ENCODE data around the gene LTC4S. TPM values are rescaled to one million over a fixed set of nuclear protein-coding genes. Genes with fewer than 3 reads are reported as not detected.
"Not testable (repeated sequence)": the region's sequence is repeated elsewhere in the genome, so short reads cannot be mapped to it uniquely, and the experiment has no call there.

The LTC4S gene
- total RNA-seq, 1 donor from 2014 or later: 2.6 TPM

DNA sequence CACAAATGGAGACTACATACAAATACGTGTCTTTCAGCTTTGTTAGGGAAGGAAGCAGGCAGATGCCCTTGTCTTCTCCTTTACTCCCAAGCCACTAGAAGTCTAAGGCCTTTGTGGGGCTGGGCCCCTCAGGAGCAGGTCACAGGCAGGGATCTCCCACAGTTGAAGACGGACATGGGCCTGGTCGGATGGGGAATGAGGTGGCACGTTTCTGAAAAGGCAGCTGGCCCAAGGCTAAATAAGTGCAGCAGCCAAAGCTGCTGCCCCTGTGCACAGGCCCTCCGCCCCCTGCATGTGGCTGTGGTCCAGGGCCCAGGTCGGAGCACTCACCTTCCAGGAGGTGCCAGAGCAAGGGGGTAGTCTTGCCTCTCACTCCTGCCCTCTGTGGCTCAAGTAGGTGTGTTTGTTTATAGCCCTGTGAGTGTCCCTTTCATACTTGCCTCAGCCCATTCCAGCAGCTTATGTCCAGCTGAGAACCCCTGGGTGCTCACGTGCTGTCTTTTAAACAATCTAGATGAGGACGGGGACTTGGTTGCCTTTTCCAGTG lies 28.7 kb downstream of the LTC4S start:
- DNase-seq (ENCODE audit: low spot score) (no peak), ATAC-seq (no peak)

DNA sequence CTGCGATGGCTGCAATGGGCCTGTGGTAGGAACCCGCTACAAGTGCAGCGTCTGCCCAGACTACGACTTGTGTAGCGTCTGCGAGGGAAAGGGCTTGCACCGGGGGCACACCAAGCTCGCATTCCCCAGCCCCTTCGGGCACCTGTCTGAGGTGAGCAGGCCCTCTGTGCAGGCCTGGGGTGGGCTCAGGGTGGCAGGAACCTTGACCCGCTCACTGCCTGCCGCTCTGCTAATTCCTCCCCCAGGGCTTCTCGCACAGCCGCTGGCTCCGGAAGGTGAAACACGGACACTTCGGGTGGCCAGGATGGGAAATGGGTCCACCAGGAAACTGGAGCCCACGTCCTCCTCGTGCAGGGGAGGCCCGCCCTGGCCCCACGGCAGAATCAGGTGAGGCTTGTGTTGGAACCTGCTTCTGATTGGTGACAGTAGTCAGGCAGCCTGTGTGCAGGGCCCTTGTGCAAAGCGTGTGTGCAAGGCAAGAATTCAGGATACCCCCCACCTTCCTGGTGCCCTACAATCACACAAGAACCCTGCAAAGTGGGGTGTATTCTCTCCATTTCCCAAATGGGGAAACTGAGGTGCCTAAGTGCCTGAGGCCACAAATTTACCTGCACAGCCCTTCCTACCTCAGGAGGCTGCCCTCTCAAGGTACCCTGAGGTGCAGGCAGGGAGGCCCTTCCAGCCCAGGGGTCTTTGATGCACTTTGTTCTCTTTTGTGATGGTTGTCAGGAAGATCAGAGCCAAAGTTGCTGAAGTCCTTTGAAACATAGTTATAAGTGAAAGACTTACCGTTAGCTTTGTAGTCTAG lies 30.4 kb downstream of the LTC4S start:
- DNase-seq (ENCODE audit: low spot score) (no peak), ATAC-seq (no peak)

DNA sequence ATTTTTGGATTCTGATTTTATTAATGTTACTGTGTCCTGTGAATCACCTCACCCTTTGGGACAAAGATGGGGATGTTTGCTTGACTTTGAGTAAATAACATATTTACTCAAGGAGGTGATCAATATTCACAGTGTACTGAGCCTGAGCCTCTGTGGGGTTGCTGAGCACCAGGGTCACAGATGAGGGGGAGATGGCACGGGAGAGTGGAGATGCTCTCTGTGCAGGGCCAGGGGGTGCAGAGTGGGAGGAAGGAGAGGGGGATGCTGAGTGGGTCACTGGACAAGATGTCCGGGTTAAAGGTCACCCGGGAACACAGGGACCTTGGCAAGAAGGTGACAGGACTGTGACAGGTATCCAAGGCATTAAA lies 30.9 kb downstream of the LTC4S start:
- ATAC-seq: no peak
- no peak for DNase-seq (ENCODE audit: low spot score)

DNA sequence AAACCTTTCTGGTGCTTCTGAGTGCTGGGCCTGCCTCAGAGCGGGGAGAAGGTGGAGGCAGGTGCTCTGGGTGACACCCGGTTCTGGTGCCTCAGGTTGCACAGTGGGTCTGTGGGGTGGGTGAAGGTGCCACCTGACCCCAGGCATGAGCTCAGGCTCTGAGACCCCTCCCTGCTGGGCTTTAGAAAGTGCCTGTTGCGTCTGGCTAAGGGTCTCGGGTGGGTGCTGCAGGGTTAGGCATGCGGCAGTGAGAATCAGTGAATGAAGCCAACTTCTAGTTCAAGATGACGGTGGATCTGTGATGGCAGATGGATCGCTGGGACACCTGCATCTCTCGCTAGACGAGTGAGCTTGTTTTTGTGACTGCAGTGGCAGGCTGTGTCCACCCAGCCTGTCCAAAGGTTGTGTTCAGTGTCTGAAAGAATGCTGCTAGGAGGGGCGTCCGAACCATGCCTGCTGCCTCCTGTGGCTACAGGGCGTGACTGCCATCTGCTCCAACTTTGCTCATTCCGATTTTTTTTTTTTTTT lies 31.9 kb downstream of the LTC4S start:
- ATAC-seq (peak; percentile 19), DNase-seq (ENCODE audit: low spot score) (no peak)

DNA sequence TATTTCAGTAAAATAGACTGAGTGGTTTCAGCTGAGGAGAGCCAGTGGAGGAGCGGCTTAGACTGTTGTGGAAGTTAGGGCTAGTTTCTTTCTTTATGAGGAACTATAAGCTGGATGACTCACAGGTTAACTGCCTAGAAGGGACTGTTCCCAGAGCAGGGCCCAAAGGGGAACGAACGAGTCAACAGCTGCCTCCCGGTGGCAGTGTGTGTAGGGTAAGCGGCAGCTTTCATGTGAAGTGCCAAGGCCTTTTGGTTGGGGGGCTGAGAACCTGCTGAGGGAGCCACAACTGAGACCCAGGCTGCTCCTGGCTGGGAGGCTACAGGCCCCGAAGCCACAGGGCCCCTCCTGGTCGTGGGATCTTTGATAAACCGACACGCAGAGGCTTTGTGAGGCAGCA lies 33.9 kb downstream of the LTC4S start:
- no peak for DNase-seq (ENCODE audit: low spot score)
- no peak for ATAC-seq

DNA sequence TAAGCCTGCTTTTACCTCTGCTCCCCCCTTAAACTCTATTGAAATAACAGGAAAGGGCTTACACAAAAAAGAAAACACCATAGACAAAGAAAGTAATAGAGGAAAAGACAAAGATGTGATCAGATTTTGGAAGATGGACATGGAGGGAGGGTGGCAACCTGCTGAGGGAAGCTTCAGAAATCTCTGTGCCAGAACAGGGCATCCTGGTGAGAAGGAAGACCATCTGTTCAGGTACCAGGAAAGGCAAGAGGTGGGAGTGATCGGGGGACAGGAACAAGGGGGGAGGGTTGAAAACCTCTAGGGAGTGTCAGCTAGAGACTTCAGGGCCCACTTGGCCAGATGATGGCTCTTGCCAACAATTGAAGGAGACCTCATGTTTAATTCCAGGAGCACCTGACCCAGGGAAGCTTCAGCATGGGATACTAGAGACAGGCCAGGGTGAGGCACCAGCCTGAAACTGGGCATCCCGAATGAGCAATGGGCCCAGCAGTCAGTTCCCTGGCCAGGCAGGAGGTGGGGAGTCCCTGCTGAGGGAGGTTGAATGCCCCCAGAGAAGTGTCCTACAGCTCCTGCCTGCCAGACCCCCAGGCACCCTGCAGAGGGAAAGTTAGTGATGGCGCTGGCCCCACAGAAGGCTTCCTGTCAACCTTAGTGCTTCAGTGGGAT lies 35.1 kb downstream of the LTC4S start:
- no peak for DNase-seq (ENCODE audit: low spot score)
- ATAC-seq: no peak

DNA sequence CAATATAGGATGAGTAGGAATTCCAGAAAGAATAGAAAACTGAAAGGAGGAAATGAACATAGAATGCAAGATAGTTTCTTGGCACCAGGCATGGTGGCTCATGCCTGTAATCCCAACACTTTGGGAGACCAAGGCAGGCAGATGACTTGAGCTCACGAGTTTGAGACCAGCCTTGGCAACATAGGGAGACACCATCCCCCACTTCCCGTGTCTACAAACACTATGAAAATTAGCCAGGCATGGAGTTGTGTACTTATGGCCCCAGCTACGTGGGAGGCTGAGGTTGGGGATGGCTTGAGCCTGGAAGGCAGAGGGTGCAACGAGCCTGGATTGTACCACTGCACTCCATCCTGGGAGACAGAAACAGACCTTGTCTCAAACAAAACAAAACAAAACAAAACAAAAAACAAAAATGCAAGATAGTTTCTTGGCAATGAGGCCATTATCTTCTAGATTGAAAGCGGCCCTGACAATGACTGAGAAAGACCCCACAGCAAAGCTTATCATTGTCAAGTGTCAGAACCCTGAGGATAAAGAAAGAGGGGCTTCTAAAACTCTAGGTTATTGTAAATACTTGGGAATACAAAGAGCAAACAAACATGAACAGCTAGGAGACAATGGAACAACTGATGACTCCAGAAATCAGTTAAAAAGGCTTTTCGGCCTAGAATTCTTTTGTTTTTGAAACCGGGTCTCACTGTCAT lies 36.1 kb downstream of the LTC4S start:
- no peak for DNase-seq (ENCODE audit: low spot score)

DNA sequence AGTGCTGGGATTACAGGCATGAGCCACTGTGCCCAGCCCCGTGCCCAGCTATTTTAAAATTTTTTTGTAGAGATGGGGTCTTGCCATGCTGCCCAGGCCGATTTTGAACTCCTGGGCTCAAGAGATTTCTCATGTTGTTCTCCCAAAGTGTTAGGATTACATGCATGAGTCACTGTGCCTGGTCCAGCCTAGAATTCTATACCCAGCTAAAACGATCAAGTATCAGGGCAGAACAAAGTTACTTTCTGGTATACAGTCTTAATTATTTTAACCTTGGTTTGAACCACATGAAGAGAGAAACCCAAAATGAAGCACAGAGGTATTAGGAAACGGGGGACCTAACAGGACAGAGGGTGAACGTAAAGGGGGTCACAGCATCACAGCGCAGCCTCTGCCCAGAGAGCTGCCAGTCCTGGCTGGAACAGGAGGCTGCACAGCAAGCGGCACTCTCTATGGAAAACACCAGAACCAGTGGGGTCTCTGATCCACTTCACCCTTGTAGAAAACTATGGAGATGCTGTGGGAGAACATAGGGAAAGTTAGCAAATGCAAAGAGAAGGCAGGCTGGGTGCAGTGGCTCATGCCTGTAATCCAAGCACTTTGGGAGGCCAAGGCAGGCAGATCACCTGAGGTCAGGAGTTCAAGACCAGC lies 37.2 kb downstream of the LTC4S start:
- ATAC-seq (no peak), DNase-seq (ENCODE audit: low spot score) (no peak)

More for the DNA sequence above, 36.1 kb downstream of the LTC4S start:
- peak; percentile 12 for ATAC-seq

DNA sequence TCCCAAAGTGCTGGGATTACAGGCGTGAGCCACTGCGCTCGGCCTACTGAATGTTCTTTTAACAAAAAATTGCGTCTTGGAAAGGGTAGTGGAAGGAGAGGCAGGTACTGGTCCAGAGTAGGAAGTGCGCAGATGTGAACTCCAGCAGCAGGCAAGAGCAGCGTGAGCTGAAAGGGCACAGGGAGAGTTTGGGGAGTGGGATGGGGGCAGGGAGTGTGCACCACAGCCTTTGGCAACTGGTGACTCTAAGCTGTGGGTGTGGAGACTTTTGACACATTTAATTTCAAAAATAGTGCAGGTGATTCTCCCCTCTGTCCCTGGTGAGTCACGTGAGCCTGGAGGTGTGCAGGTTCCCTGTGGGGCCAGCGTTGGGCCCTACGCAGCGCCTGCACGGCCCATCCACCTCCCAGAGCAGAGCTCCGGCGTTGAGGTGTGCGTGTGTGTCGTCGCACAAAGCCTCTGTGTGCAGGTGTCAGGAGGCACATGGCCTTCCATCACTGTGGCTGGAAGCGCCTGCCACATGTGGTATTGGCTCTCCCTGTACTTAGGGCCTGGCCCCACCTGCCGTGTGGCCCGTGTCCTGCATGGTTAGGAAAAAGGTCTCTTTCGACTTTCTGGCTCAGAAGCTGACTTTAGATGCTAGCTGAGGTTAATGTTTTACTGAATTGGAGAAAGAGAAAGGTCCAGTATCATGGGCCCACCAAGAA lies 38.4 kb downstream of the LTC4S start:
- no peak for DNase-seq (ENCODE audit: low spot score)
- peak; percentile 61 for ATAC-seq

DNA sequence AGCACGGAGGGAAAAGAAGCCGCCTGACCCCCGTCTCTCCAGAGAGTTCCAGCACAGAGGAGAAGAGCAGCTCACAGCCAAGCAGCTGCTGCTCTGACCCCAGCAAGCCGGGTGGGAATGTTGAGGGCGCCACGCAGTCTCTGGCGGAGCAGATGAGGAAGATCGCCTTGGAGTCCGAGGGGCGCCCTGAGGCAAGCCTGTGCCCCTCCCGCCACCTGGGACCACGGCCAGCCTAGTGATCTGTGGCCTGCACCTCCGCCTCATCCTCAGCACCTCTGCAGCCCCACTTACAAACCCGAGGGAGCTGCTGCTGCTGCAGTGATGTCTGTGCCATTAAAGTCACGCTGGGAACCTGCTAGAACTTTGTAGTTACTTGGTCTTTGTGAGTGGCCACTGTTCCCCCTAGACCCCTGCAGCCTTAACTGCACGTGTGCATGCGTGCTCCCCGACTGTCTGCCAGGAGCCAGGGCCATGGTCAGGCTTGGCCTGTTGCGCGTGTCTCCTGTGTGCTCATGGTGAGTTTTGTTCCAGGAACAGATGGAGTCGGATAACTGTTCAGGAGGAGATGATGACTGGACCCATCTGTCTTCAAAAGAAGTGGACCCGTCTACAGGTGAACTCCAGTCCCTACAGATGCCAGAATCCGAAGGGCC lies 39.4 kb downstream of the LTC4S start:
- no peak for DNase-seq (ENCODE audit: low spot score)
- peak; percentile 2 for ATAC-seq

DNA sequence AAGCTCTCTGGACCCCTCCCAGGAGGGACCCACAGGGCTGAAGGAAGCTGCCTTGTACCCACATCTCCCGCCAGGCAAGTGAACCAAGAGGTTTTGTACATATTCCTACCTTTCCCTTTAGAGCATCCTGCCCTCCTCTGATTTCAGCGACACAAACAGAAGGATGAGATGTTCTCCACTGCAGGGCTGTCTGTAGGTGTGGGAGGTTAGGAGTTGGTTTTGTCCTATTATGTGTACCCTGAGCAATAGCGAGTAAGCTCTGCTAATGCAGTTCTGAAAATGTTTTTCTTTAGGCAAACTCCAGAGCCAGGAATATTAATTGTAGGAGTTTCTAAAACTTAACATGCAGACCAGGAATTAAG lies 39.9 kb downstream of the LTC4S start:
- no peak for ATAC-seq
- DNase-seq (ENCODE audit: low spot score): no peak

DNA sequence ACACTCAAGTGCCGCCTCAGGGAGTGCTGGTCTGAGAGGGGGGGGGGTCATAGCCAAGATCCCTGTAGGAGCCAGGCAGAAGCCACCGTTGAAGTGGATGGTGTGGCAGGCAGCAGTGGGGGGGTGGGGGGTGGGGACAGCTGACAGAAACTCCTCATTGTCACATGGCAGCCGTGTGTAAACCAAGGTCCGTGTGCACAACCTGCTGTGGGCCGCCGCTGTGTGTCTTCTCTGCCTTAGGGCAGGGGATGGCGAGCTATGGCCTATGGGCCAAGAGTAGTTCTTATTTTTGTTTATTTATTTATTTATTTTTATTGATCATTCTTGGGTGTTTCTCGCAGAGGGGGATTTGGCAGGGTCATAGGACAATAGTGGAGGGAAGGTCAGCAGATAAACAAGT lies 40.3 kb downstream of the LTC4S start:
- ATAC-seq (peak; percentile 2), DNase-seq (ENCODE audit: low spot score) (no peak)

DNA sequence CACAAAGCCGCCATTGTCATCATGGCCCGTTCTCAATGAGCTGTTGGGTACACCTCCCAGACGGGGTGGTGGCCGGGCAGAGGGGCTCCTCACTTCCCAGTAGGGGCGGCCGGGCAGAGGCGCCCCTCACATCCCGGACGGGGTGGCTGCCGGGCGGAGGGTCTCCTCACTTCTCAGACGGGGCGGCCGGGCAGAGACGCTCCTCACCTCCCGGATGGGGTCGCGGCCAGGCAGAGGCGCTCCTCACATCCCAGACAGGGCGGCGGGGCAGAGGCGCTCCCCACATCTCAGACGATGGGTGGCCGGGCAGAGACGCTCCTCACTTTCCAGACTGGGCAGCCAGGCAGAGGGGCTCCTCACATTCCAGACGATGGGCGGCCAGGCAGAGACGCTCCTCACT lies 41.1 kb downstream of the LTC4S start:
- ATAC-seq; DNase-seq (ENCODE audit: low spot score): not testable (repeated sequence)

DNA sequence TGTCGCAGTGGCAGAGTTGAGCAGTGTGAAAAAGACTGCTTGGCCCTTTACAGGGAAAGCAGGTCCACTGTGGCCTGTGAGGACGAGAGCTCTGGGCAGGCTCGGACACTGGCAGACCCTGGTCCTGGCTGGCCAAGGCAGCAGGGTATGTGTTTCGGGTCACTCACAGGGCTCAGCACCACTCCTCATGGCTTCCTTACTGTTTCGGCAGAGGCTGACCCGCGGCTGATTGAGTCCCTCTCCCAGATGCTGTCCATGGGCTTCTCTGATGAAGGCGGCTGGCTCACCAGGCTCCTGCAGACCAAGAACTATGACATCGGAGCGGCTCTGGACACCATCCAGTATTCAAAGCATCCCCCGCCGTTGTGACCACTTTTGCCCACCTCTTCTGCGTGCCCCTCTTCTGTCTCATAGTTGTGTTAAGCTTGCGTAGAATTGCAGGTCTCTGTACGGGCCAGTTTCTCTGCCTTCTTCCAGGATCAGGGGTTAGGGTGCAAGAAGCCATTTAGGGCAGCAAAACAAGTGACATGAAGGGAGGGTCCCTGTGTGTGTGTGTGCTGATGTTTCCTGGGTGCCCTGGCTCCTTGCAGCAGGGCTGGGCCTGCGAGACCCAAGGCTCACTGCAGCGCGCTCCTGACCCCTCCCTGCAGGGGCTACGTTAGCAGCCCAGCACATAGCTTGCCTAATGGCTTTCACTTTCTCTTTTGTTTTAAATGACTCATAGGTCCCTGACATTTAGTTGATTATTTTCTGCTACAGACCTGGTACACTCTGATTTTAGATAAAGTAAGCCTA lies 42.6 kb downstream of the LTC4S start:
- no peak for DNase-seq (ENCODE audit: low spot score)
- ATAC-seq: peak; percentile 7

DNA sequence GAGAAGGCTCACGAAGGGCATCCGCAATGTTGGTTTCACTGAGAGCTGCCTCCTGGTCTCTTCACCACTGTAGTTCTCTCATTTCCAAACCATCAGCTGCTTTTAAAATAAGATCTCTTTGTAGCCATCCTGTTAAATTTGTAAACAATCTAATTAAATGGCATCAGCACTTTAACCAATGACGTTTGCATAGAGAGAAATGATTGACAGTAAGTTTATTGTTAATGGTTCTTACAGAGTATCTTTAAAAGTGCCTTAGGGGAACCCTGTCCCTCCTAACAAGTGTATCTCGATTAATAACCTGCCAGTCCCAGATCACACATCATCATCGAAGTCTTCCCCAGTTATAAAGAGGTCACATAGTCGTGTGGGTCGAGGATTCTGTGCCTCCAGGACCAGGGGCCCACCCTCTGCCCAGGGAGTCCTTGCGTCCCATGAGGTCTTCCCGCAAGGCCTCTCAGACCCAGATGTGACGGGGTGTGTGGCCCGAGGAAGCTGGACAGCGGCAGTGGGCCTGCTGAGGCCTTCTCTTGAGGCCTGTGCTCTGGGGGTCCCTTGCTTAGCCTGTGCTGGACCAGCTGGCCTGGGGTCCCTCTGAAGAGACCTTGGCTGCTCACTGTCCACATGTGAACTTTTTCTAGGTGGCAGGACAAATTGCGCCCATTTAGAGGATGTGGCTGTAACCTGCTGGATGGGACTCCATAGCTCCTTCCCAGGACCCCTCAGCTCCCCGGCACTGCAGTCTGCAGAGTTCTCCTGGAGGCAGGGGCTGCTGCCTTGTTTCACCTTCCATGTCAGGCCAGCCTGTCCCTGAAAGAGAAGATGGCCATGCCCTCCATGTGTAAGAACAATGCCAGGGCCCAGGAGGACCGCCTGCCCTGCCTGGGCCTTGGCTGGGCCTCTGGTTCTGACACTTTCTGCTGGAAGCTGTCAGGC lies 43.6 kb downstream of the LTC4S start:
- ATAC-seq (no peak), DNase-seq (ENCODE audit: low spot score) (no peak)

DNA sequence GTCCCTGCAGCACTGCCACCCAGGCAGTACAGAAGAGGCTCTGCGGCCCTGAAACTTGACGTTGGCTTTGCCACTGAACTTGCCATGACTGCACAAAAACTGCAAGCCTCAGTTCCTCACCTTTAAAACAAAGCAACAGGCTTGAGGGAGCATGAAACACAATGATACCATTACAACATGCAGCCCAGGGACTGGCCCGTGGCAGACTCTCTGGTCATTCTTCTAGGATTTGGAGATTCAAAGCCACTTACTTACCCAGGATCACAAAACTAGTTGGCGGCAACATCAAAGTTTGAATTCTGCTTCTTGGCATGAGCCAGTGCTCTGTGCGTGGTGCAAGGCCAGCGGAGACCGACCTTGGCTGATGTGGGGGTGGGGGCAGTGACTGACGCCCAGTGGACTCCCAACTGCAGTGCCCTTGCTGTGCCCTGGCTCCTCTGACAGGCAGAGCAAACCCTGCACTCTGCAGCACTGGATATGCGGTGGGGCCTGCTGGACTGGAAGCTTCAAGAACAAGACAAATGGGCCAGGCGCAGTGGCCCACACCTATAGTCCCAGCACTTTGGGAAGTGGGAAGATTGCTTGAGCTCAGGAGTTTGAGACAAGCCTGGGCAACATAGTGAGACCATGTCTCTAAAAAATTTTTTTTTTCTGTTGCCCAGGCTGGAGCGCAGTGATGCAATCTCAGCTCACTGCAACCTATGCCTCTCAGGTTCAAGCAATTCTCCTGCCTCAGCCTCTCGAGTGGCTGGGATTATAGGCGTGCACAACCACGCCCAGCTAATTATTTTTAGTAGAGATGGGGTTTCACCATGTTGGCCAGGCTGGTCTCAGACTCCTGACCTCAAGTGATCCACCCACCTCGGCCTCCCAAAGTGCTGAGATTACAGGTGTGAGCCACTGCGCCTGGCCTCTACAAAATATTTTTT lies 45.8 kb downstream of the LTC4S start:
- peak; percentile 83 for ATAC-seq
- peak; percentile 91 for DNase-seq (ENCODE audit: low spot score)

DNA sequence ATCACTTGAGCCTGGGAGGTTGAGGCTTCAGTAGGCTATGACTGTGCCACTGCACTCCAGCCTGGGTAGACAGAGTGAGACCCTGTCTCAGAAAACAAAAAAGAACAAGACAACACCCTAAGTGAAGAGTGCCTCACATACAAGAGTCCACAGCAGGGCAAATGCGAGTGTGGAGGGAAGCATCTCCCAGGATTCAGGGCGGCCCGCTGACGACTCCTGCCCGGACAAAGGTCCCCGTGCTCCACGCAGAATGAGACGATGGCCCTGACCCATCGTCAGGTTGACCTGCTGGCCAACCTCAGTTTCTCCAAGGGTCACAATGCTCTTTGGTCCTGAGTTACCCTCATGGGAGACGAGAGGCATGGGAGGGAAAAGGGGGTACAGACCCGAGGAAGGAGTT lies 46.5 kb downstream of the LTC4S start:
- ATAC-seq: no peak
- DNase-seq (ENCODE audit: low spot score): no peak
